ENCODE measurements around the gene HADHA.

Gene HADHA

GRCh38 chr2:26197516-26197915, 46.9 kb downstream of the HADHA start:
- Histone ChIP-seq H2AFZ (ENCODE audit: low read length) (no peak overlapping the region), H3K4me1 (ENCODE audit: low read length) (0 out of 2 replicates have a peak, but pooled peaks cover 6% of the 10 kb centered on the region), H3K9me2 (replicated peaks; ENCODE audit: insufficient read depth, low read length) (no peaks in the 10 kb centered on the region), H3K27me3 (replicated peaks; ENCODE audit: insufficient read depth, low read length) (no peaks in the 10 kb centered on the region), H3K27ac (ENCODE audit: low read length) (no peak overlapping the region), H3K9ac (ENCODE audit: low read length) (no peak overlapping the region), H3K4me3 (ENCODE audit: low read length) (no peak overlapping the region), H3F3A (ENCODE audit: insufficient read depth, low read length) (no peaks in the 10 kb centered on the region), H3K4me2 (ENCODE audit: low read depth, low read length) (no peak overlapping the region), H3K36me3 (replicated peaks; ENCODE audit: insufficient read depth, low read length) (peaks cover 6% of the 10 kb centered on the region; the same call in 1 of the 2 replicates), H3K9me3 (replicated peaks; ENCODE audit: insufficient read depth, low read length) (no peaks in the 10 kb centered on the region), H4K20me1 (ENCODE audit: insufficient read depth, low read length) (no peaks in the 10 kb centered on the region), H3K79me2 (ENCODE audit: low read length) (no peaks in the 10 kb centered on the region)
- TF ChIP-seq EZH2 (optimal IDR thresholded peaks at IDR 0.05; ENCODE audit: low read depth, low read length) (no peak), EZH2phosphoT487 (IDR thresholded peaks at IDR 0.05; ENCODE audit: low read length) (no peak), CTCF (IDR thresholded peaks at IDR 0.05; ENCODE audit: low read length) (no peak)
- DNase-seq, result no peak

GRCh38 chr2:26196683-26197418, 47.6 kb downstream of the HADHA start:
- H3K9me3 ChIP-seq (replicated peaks; ENCODE audit: insufficient read depth, low read length), result no peaks in the 10 kb centered on the region
- H3K4me1 ChIP-seq (ENCODE audit: low read length), result 0 out of 2 replicates have a peak, but pooled peaks cover 6% of the 10 kb centered on the region
- H3K9ac ChIP-seq (ENCODE audit: low read length), result no peak overlapping the region
- no peaks in the 10 kb centered on the region for H3K79me2 ChIP-seq (ENCODE audit: low read length)
- H4K20me1 ChIP-seq (ENCODE audit: insufficient read depth, low read length), result no peaks in the 10 kb centered on the region
- no peaks in the 10 kb centered on the region for H3K27me3 ChIP-seq (replicated peaks; ENCODE audit: insufficient read depth, low read length)
- H3K4me3 ChIP-seq (ENCODE audit: low read length), result no peak overlapping the region
- TF ChIP-seq CTCF (IDR thresholded peaks at IDR 0.05; ENCODE audit: low read length), result no peak
- TF ChIP-seq EZH2phosphoT487 (IDR thresholded peaks at IDR 0.05; ENCODE audit: low read length), result no peak
- no peak for TF ChIP-seq EZH2 (optimal IDR thresholded peaks at IDR 0.05; ENCODE audit: low read depth, low read length)
- H3F3A ChIP-seq (ENCODE audit: insufficient read depth, low read length), result no peaks in the 10 kb centered on the region
- no peak overlapping the region for H3K4me2 ChIP-seq (ENCODE audit: low read depth, low read length)
- no peak overlapping the region for H2AFZ ChIP-seq (ENCODE audit: low read length)
- H3K9me2 ChIP-seq (replicated peaks; ENCODE audit: insufficient read depth, low read length), result no peaks in the 10 kb centered on the region
- DNase-seq, result peak; percentile 12
- no peak overlapping the region for H3K27ac ChIP-seq (ENCODE audit: low read length)
- peaks cover 6% of the 10 kb centered on the region; the same call in 1 of the 2 replicates for H3K36me3 ChIP-seq (replicated peaks; ENCODE audit: insufficient read depth, low read length)

- Histone ChIP-seq H3K79me2 (ENCODE audit: low read length) (no peaks in the 10 kb centered on the region), H3K9me3 (replicated peaks; ENCODE audit: insufficient read depth, low read length) (no peaks in the 10 kb centered on the region), H3F3A (ENCODE audit: insufficient read depth, low read length) (no peaks in the 10 kb centered on the region), H3K27me3 (replicated peaks; ENCODE audit: insufficient read depth, low read length) (no peaks in the 10 kb centered on the region), H3K36me3 (replicated peaks; ENCODE audit: insufficient read depth, low read length) (peaks cover 6% of the 10 kb centered on the region; the same call in 1 of the 2 replicates), H3K4me2 (ENCODE audit: low read depth, low read length) (no peak overlapping the region), H3K4me3 (ENCODE audit: low read length) (no peak overlapping the region), H4K20me1 (ENCODE audit: insufficient read depth, low read length) (no peaks in the 10 kb centered on the region), H3K9ac (ENCODE audit: low read length) (no peak overlapping the region), H3K27ac (ENCODE audit: low read length) (no peak overlapping the region), H3K4me1 (ENCODE audit: low read length) (0 out of 2 replicates have a peak, but pooled peaks cover 6% of the 10 kb centered on the region), H3K9me2 (replicated peaks; ENCODE audit: insufficient read depth, low read length) (no peaks in the 10 kb centered on the region), H2AFZ (ENCODE audit: low read length) (no peak overlapping the region)
- no peak for TF ChIP-seq EZH2 (optimal IDR thresholded peaks at IDR 0.05; ENCODE audit: low read depth, low read length)
- no peak for DNase-seq
Observed at GRCh38 chr2:26195040-26195984, 49.1 kb downstream of the HADHA start.
